Activated CD8-positive, alpha-beta memory T cell treated with anti-CD3 and anti-CD28 coated beads, Interleukin-2, amount 10 ng/mL, durations not matched to agents 7 days and 5 days (primary cell): ENCODE measurements around the gene SPI1. TPM values are rescaled to one million over a fixed set of nuclear protein-coding genes. Genes with fewer than 3 reads are reported as not detected.

Source experiments
- ATAC-seq: fragments of 150-1000 bp; cut with Tn5 transposase; one replicate; pipeline ENCODE4 v1.10.0; 2021; ENCODE audit warnings: moderate library complexity
- CTCF ChIA-PET: fragments of 350-600 bp; sonication (Branson Sonifier 250); formaldehyde crosslinking; loops from one replicate; lab custom pipeline; 2021; ENCODE audit warnings: antibody characterized with exemption; lab: Charles Lee
- DNase-seq: peaks from one replicate; pipeline ENCODE4 v3.0.0-alpha.2; 2020
- H3K27ac Mint-ChIP-seq: one replicate; pipeline ENCODE4 v1.8.0; 2021; ENCODE audit warnings: mild to moderate bottlenecking, mixed read lengths
- H3K27me3 Mint-ChIP-seq: one replicate; pipeline ENCODE4 v1.8.0; 2021; ENCODE audit warnings: mixed read lengths
- H3K36me3 Mint-ChIP-seq: one replicate; pipeline ENCODE4 v1.8.0; 2021; ENCODE audit warnings: mild to moderate bottlenecking, mixed read lengths
- H3K4me1 Mint-ChIP-seq: one replicate; pipeline ENCODE4 v1.8.0; 2021; ENCODE audit warnings: mixed read lengths
- H3K4me3 Mint-ChIP-seq: one replicate; pipeline ENCODE4 v1.8.0; 2021; ENCODE audit warnings: mild to moderate bottlenecking, moderate library complexity, mixed read lengths
- H3K9me3 Mint-ChIP-seq: one replicate; pipeline ENCODE4 v1.8.0; 2022; ENCODE audit warnings: low read depth, mixed read lengths
- total RNA-seq, 2 experiments: library from RNA; stranded (reverse); gene quantifications; one replicate each; pipeline ENCODE4 v1.2.3, GENCODE V29; 2021

Gene SPI1
- total RNA-seq, 2 experiments from 2014 or later: not detected

DNA sequence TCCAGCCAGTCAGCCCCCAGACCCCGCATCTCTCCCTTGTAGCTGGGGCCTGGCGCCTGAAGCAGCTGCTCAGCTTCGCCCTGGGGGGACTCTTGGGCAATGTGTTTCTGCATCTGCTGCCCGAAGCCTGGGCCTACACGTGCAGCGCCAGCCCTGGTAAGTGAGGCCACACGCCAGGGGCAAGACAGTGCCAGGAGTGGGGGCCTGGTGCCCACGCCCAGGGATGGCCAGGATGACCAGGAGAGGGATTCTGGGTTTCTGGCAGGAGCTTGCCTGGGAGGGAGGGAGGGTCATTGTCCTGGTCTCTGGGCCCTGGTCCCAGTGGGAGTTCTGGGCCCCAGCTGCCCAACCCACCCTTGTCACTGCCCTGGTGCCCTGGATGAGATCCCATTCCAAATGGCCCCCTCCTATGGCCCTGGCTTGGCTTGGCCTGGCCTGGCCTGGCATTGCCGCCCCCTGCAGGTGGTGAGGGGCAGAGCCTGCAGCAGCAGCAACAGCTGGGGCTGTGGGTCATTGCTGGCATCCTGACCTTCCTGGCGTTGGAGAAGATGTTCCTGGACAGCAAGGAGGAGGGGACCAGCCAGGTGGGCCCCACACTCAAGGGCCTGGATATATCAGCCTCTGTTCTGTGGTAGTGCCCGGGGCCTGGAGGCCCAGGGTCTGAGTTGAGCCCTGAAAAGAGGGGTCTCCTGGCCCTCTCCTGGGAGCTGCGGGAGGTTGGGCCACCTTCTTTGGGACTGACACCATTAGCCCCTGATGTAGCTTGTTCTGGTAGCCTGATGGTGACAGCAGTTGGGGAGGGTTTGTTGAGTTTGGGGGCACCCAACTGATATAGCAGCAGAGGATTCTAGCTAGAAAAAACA is 33.8 kb upstream of the SPI1 start:
- no peaks in the 10 kb centered on the region for H3K27me3 Mint-ChIP-seq
- H3K4me1 Mint-ChIP-seq: peaks cover 15% of the 10 kb centered on the region
- no peak overlapping the region for H3K27ac Mint-ChIP-seq
- no peak overlapping the region for H3K4me3 Mint-ChIP-seq
- CTCF ChIA-PET: interaction anchor here (0.5 to 7.1 kb wide), 35 partner anchors 9 to 445 kb away, joined by 3 to 125 read pairs (median 4); partner anchors contain the start of genes ACP2, KBTBD4, NDUFS3 and PSMC3
- no peaks in the 10 kb centered on the region for H3K9me3 Mint-ChIP-seq
- no peak for ATAC-seq
- H3K36me3 Mint-ChIP-seq: no peaks in the 10 kb centered on the region
- DNase-seq: peak; percentile 67

DNA sequence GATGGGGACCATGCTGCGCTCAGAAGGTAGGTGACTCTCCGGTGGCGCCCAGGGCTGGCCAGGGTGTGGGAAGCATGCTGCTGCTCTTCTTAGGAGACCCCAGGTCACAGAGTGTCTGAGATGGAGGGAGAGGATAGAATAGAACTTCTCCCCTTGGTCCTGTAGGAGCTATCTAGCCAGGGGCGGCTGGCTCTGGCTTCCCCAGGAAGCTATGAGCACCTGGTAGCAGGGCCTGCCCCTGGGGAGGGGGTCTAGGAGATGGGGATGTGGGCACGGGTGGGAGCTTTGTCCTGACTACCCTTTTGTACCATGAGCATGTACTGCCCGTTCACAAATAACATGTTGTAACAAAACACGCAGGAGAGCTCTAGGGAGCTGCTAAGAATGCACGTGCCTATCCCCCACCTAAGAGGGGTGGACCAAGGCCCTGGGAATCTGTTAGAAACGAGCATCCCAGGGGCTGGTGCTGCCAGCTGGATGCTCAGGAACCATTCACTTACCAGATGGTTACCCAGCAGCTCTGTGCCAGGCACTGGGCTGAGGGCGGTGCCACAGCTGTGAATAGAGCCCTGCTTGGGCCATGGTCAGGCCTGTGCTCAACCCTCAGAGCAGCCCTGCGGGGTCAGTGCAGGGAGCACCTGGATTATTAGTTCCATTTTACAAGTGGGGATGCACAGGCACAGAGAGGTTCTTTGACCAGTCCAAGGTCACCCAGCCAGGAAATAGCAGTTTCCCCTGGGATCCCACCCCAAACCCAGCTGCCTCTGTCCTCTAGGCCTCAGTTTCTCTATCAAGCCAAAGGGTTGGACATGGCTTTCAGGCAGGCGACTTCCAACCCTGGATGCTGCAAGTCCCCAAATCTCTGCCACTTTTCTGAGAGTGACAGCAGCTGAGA is 32.3 kb upstream of the SPI1 start:
- H3K27me3 Mint-ChIP-seq: no peaks in the 10 kb centered on the region
- H3K27ac Mint-ChIP-seq: no peak overlapping the region
- DNase-seq (no peak), ATAC-seq (no peak)
- H3K4me1 Mint-ChIP-seq: peaks cover 19% of the 10 kb centered on the region
- CTCF ChIA-PET: interaction anchor here (0.8 to 7.1 kb wide), 13 partner anchors 14 to 233 kb away, joined by 3 to 125 read pairs (median 8); partner anchors contain the start of genes ACP2, PSMC3 and SPI1
- H3K9me3 Mint-ChIP-seq: no peaks in the 10 kb centered on the region
- no peak overlapping the region for H3K4me3 Mint-ChIP-seq
- H3K36me3 Mint-ChIP-seq: no peaks in the 10 kb centered on the region

DNA sequence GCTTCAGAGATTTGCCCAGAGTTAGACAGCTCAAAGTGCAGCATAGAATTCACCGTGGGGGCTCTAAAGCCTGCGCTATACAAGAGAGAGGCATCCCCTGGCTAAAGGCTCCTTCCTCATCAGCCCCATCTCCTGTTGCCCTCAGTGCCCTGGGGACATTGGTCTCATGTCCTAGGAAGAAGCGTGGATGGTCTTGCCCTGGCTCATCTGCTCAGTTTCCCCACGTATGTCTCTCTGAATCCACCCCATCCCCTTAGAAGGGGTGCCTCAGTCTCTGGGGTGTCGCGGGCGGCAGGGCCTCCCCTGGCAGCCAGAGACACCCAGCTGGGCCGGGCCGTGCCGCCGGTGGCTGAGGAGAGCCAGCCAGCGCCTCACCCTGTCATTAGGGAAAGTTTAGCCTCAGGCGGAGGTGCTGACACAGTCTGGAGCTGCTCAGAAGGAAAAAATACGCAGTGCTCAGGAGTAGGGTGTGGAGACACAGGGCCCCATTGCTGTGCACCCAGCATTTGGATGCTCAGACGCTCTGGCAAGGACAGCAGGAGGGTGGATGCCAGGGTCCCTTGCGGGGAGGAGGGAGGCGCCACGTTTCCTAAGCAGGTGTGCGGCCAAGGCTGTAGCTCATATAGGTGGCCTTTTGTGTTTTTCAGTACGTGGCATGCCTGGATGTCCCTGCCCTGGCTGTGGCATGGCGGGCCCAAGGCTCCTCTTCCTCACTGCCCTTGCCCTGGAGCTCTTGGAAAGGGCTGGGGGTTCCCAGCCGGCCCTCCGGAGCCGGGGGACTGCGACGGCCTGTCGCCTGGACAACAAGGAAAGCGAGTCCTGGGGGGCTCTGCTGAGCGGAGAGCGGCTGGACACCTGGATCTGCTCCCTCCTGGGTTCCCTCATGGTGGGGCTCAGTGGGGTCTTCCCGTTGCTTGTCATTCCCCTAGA is 31.4 kb upstream of the SPI1 start:
- H3K4me3 Mint-ChIP-seq: peak overlapping the region; percentile 80
- CTCF ChIA-PET: interaction anchor here (1.0 to 7.1 kb wide), 7 partner anchors 11 to 152 kb away, joined by 3 to 125 read pairs (median 8); partner anchors contain the start of genes NR1H3 and PSMC3
- peak overlapping the region; percentile 79 for H3K27ac Mint-ChIP-seq
- no peaks in the 10 kb centered on the region for H3K27me3 Mint-ChIP-seq
- peaks cover 19% of the 10 kb centered on the region for H3K4me1 Mint-ChIP-seq
- H3K9me3 Mint-ChIP-seq: no peaks in the 10 kb centered on the region
- no peak for DNase-seq
- ATAC-seq: no peak
- H3K36me3 Mint-ChIP-seq: no peaks in the 10 kb centered on the region

DNA sequence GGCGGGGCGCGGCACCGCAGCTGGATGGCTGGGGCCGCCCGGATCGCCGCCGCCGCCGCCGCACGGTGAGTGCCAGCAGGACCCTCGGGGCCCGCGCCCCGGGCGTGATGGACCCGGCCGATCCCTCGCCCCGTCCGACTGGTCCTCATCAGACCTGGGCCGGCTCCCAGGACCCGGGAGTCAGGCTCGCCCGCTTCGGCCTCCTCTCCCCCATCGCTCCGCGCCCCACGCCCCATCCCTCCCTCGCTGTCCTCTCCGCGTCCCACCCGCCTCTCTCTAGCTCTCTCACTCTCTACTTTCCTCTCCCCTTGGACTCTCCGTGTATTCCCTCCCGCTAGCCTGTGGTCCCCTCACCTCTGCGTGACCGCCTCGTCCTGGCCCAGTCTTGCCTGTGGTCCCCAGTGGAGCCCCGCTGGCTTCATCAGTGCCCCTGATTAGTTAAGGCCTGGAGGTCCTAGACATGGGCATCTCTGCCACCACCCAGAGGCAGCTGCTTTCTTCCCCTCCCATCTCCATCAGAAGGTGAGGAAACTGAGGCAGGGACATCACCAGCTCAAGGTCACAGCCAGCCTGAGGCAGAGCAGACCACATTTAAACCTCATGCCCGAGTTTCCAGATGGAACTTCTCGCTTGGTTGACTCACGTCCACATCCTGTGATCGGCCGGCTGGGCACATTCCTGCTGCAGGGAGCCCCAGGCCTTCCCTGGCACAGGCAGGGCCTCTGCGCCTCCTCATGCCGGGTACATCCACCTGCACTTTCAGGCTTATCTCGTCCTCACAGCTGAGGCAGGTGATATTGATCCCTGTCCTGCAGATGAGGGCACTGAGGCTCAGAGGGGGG is 30.5 kb upstream of the SPI1 start:
- no peak for DNase-seq
- peaks cover 19% of the 10 kb centered on the region for H3K4me1 Mint-ChIP-seq
- no peaks in the 10 kb centered on the region for H3K36me3 Mint-ChIP-seq
- H3K27me3 Mint-ChIP-seq: no peaks in the 10 kb centered on the region
- H3K9me3 Mint-ChIP-seq: no peaks in the 10 kb centered on the region
- H3K27ac Mint-ChIP-seq: peak overlapping the region; percentile 79
- ATAC-seq: no peak
- H3K4me3 Mint-ChIP-seq: peak overlapping the region; percentile 80
- CTCF ChIA-PET: interaction anchor here (0.8 to 7.1 kb wide), 7 partner anchors 10 to 151 kb away, joined by 3 to 125 read pairs (median 6); partner anchors contain the start of genes NR1H3 and PSMC3

DNA sequence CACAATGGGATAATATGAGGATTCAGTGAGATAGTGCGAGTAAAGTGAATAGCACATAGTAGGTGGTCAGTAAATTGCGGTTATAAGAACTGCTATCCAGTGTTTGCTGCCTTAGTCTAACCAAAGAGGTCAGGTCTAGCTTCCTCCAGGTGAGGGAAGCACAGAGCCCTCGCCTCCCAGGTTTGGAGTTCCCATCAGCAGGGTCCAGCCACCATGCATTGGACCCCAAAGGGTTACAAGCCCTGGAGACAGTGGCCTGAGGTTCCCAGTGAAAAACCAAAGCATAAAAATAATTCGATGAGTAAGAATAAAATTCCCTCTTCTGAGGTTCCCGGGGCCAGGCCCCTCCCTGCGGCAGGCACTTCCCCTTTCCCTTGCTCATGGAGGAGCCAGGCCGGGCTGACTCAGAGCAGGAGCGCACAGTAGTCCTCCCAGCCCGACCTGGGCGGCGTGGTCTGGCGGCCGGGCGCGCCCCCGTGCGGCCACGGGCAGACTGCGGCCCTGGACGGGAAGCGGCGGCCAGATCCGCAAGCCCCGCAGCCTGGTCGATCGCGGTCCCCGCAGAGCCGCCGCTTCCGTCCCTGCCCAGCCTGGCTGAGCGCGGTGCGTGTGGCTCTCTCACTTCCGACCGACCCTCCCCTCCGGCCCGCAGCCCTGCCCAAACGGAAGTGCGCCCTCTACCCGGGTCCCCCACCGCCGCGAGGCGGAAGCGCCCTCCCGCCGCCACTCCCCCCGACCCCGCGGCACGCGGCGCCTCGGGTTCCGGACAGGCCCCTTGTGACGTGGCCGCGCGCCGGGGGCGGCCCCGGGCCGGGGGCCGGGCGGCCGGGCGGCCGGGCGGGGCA is 29.6 kb upstream of the SPI1 start, which contains the start of gene SLC39A13:
SLC39A13 (plus strand) TSS at position 845 of the 845 bp plus-strand sequence. CDS start 1,505 bp downstream, outside the sequence.
- ATAC-seq: peak; percentile 89
- Mint-ChIP-seq H3K9me3 (no peaks in the 10 kb centered on the region), H3K27me3 (no peaks in the 10 kb centered on the region), H3K4me1 (peaks cover 19% of the 10 kb centered on the region), H3K27ac (peak within 1 kb of the TSS; percentile 87), H3K36me3 (no peaks in the 10 kb centered on the region), H3K4me3 (peak within 1 kb of the TSS; percentile 80)
- peak; percentile 93 for DNase-seq
- CTCF ChIA-PET: interaction anchor here (0.6 to 7.1 kb wide), 6 partner anchors 9 to 113 kb away, joined by 3 to 125 read pairs (median 41); partner anchors contain the start of gene PSMC3

DNA sequence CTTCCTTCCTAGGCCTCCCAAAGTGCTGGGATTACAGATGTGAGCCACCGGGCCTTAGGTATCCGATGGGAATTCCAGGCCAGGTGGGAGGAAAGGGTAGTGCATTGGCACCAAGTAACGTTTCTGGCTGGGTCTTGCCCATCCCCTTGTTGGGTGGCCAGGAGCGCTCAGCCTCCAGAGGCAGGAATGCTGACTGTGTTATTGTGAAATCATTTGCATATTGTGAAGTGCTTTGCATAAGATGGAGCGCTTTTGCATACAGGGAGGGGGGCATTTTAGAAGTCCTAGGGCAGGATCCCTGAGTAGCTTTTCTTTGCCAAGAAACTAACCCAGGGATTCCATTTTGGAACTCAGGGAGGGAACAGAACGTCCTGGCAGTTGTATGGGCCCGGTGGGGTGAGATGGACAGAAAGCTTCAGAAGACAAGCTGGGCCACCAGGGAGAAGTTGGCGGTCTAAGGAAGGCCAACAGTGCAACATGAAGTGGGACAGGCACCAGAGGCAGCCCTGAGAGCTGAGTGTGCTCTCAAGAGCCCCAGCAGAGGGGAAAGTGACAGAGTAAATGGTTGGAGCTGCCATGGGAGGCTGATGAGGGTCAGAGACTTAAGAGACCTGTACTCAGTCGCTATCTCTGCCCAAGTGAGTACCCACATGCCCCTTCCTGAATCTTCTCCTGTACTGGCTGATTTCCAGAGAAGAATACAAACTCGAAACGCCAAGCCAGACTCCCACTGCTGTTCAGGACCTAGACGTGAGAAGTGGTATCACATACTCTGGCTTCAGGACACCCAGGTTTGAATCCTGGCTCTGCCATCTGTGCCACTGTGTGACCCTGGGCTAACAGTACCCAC is 28.8 kb upstream of the SPI1 start:
- Mint-ChIP-seq H3K4me3 (peak overlapping the region; percentile 80), H3K9me3 (no peaks in the 10 kb centered on the region), H3K36me3 (no peaks in the 10 kb centered on the region), H3K4me1 (peaks cover 19% of the 10 kb centered on the region), H3K27me3 (no peaks in the 10 kb centered on the region), H3K27ac (peak overlapping the region; percentile 87)
- CTCF ChIA-PET: interaction anchor here (0.6 to 7.1 kb wide), 4 partner anchors 8 to 112 kb away, joined by 3 to 125 read pairs (median 47); no protein-coding TSS in a partner anchor
- DNase-seq (no peak), ATAC-seq (no peak)

DNA sequence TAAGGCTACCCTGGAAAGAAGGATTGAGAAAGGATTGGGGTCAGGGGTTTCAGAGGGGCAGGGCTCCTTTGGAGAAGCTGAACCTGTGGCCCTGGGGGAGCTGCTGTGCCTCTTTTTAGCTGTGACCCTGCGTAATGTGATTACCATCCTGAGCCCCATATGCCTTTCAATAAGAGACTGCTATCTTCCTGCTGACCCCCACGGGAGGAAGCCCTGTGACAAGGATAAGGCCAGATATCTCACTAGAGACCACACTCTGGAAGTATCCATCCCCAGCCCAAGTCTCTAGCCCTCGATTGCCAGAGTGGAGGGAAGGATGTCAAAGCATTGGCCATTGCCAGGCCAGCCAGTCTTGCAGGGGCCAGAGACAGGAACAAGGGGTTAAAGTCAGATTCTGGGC is 25.2 kb upstream of the SPI1 start:
- H3K4me3 Mint-ChIP-seq: no peak overlapping the region
- DNase-seq (no peak), ATAC-seq (no peak)
- no peak overlapping the region for H3K27ac Mint-ChIP-seq
- CTCF ChIA-PET: interaction anchor here (2.2 to 4.9 kb wide), 3 partner anchors 9 to 30 kb away, joined by 7 to 32 read pairs (median 12); no protein-coding TSS in a partner anchor
- no peaks in the 10 kb centered on the region for H3K36me3 Mint-ChIP-seq
- H3K27me3 Mint-ChIP-seq: no peaks in the 10 kb centered on the region
- H3K9me3 Mint-ChIP-seq: no peaks in the 10 kb centered on the region
- peaks cover 20% of the 10 kb centered on the region for H3K4me1 Mint-ChIP-seq

DNA sequence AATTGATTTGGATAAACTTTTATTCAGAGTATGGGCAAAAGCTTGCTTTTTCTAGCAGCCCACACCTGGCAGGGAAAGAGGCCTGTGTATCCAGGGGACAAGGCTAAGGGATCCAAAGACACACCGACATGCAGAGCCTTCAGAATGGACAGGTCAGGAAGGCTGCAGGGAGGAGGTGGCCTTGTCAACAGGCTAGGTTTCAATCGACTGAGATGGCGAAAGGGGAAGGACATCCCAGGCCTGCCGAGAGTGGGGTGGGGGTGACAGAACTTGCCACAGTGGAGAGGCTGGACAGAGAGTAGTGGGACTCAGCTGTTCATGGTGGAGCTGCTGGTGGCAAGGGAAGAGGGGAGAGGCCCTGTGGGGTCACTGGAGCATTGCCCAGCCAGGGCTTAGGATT is 24.8 kb upstream of the SPI1 start:
- CTCF ChIA-PET: interaction anchor here (2.2 to 4.9 kb wide), 3 partner anchors 9 to 29 kb away, joined by 7 to 32 read pairs (median 12); no protein-coding TSS in a partner anchor
- ATAC-seq: no peak
- no peaks in the 10 kb centered on the region for H3K36me3 Mint-ChIP-seq
- no peaks in the 10 kb centered on the region for H3K9me3 Mint-ChIP-seq
- peaks cover 20% of the 10 kb centered on the region for H3K4me1 Mint-ChIP-seq
- H3K27me3 Mint-ChIP-seq: no peaks in the 10 kb centered on the region
- H3K27ac Mint-ChIP-seq: no peak overlapping the region
- H3K4me3 Mint-ChIP-seq: no peak overlapping the region
- no peak for DNase-seq

DNA sequence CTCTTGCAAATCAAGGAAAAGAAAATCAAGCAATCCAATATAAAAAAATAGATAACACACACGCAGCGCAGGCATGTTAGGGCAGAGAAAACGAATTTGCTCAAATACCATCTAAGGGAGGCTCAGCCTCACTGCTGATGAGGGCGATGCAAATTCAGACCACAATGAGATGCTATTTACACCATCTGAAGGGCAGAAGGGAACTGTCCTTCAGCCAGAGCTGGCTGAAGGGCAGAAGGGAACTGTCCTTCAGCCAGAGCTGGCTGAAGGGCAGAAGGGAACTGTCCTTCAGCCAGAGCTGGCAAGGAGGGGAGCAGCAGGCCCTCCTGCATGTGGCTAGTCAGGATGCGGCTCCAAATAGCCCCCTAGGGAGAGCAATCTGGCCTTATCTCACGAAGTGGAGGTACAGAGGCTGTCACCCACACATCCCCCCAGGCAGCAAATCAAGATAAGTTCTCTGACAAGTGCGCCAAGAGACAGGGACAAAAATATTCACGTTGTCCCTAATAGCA is 22.5 kb upstream of the SPI1 start:
- Mint-ChIP-seq H3K27me3 (no peaks in the 10 kb centered on the region), H3K27ac (peak overlapping the region; percentile 59), H3K36me3 (no peaks in the 10 kb centered on the region), H3K4me3 (peak overlapping the region; percentile 62), H3K9me3 (no peaks in the 10 kb centered on the region), H3K4me1 (peaks cover 10% of the 10 kb centered on the region)
- ATAC-seq: no peak
- CTCF ChIA-PET: no interaction called here
- DNase-seq: no peak
